Spinal cord (tissue), 10 donors: ENCODE results near the gene POTEF. TPM values are rescaled to one million over a fixed set of nuclear protein-coding genes. Genes with fewer than 3 reads are reported as not detected.
"Not testable (repeated sequence)": the region's sequence is repeated elsewhere in the genome, so short reads cannot be mapped to it uniquely, and the experiment has no call there.

Source experiments
- DNase-seq, 6 donors: peaks; one replicate each; pipeline versions ENCODE4 v3.0.0 to v3.0.0-alpha.2; 2013 to 2015; ENCODE audit warnings: low spot score in 6 of 6, low read depth in 4 of 6
- H3K27ac ChIP-seq: one replicate; pipeline ENCODE4 v1.5.1; 2013; ENCODE audit warnings: low read depth, low read length, control low read depth
- H3K27me3 ChIP-seq: one replicate; pipeline ENCODE4 v1.6.1; 2013; ENCODE audit warnings: low read length; ENCODE audit not compliant: control insufficient read depth, insufficient read depth
- H3K36me3 ChIP-seq: one replicate; pipeline ENCODE4 v1.6.1; 2013; ENCODE audit warnings: low read length; ENCODE audit not compliant: control insufficient read depth, insufficient read depth
- H3K4me1 ChIP-seq: one replicate; pipeline ENCODE4 v1.6.1; 2013; ENCODE audit warnings: low read length; ENCODE audit not compliant: control insufficient read depth, insufficient read depth
- H3K4me3 ChIP-seq: one replicate; pipeline ENCODE4 v1.5.1; 2013; ENCODE audit warnings: low read depth, low read length, control low read depth
- H3K9me3 ChIP-seq: one replicate; pipeline ENCODE4 v1.6.1; 2013; ENCODE audit warnings: low read length; ENCODE audit not compliant: control insufficient read depth, insufficient read depth
- WGBS: methylation state at CpG from one replicate; pipeline ENCODE4 v1.1.5; 2013; ENCODE audit warnings: missing lambda C conversion rate; ENCODE audit not compliant: insufficient coverage; 5-methylcytosine and 5-hydroxymethylcytosine counted together
- polyA plus RNA-seq, 2 donors: library from polyadenylated mRNA; unstranded; fragments of 120-200 nt; gene quantifications; one replicate each; pipeline ENCODE4 v1.2.1, GENCODE V29; 2013; ENCODE audit not compliant: insufficient read length in 2 of 2
- total RNA-seq, 2 donors: library from RNA; depleted of rRNA in 1 of 2; stranded (reverse); fragments of 120-200 nt in 1 of 2; fragments of >200 nt in 1 of 2; gene quantifications; one replicate each; pipeline versions ENCODE4 v1.2.3 to v1.2.4, GENCODE V29; 2013 to 2014
- donor health status: healthy.

Gene POTEF
- total and polyA plus RNA-seq, 4 donors = 0.10 to 0.55 (median 0.27) TPM

DNA sequence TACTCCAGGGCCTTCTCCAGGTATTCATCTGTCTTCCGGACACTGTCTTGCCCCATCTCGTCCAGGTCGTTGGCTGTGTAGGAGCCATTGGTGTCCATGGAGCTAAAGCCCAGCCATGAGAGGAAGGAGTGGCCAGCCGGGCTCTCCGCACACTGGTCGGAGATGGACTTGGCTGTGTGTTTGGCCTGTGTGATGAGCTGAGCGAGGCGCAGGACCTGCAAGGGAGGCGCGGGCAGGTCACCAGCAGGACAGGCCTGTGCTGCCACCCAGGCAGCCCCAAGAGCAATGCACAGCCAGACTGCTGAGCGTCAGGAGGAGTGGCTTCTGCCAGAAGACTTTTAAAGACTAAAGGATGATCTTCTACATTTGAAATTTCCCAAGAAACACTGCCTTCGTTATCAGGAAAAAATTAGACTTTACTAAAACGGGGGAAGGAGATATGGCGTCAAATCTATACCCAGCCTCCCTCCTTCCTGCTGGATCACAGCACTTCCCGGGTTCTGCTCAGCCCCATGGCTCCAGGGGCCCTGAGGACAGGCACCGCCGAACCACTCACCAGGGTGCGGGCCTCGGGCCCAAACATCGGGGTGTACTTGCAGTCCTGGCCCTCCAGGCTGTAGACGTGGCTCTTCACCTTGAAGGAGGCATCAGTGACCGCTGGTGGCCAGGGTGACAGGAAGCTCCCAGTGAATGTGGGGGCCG is 24.9 kb upstream of the POTEF start:
- H3K9me3 ChIP-seq, H3K27me3 ChIP-seq, DNase-seq, H3K27ac ChIP-seq, H3K4me1 ChIP-seq, H3K4me3 ChIP-seq: not testable (repeated sequence)
- H3K36me3 ChIP-seq = peaks cover 79% of the 10 kb centered on the region
- WGBS = 92% methylated on average over 11 of the region's 23 CpGs

DNA sequence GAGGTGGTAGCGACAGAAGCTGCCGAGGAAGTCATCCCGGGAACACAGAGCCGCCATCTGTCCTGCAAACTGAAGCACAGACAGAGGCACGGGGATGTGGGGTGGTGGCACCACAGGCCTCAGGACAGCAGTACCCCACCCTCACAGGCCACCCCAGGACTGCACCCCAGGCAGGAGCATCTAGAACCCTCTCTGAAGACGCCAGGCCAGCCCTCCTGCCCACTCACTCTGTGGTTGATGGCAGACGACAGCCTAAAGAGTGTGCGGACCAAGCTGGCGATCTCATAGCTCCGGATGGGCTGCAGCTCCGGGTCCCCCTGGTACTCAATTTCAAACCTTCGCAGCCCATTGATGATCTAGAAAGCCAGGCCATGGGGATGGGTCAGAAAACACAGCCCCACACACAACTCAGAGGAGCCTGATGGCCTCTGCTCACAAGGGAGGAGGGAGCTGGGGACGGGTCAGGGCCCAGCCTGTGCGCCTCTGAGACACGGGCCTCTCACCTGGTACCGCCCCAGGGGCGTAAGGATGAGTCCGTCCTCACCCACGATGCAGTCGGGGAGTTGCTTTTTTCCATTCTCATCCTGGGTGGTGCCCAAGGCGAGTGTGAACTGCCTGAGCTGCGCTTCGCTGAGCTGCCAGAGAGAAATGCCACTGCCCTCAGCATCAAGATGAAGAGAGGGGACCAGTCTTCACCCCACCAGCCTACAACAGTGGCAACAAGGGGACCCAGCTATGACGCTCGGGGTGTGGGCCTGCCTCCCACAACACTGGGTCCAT is 24.0 kb upstream of the POTEF start:
- Histone ChIP-seq H3K36me3 (peaks cover 71% of the 10 kb centered on the region), H3K4me3 (no peak overlapping the region)
- no peak for DNase-seq

DNA sequence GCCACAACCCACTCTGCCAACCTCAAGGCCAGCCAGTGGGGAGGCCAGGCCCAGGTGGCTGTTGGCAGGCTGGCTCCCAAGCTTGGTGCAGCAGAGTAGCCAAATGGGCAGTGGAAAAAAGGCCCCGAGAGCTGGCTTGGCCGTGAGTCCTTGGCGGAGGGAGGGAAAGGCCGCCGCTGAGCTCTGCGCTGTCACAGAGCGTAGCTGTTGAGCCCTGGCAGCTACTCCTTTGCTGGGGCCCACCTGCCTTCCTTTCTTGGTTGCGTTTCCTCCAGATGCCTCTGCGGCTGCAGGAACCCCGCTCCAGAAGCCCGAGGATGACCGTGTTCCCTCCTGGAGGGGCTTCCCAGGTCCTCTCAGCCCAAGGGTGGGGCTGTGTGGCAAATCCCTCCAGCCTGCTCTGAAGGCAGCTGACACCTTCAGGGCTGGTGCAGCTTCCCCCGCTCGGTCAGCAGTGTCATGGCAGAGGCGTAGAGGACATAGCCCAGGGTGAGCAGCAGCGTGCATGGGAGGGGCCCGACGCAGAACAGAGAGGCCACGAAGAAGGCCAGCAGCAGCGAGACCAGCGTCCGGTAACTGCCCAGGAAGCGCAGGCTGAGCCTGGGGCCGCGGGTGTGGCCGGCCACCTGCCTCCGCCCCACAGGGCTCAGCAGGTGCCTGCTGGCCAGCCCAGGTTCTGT is 23.3 kb upstream of the POTEF start:
- not testable (repeated sequence) for H3K27ac ChIP-seq, H3K9me3 ChIP-seq, DNase-seq, H3K27me3 ChIP-seq, H3K4me3 ChIP-seq, H3K4me1 ChIP-seq
- peaks cover 65% of the 10 kb centered on the region for H3K36me3 ChIP-seq
- WGBS = 97% methylated on average over 17 of the region's 27 CpGs

More for the DNA sequence above, 24.0 kb upstream of the POTEF start:
- H3K4me1 ChIP-seq = no peaks in the 10 kb centered on the region
- no peak overlapping the region for H3K27ac ChIP-seq
- WGBS = 91% methylated on average over 18 of the region's 25 CpGs
- H3K9me3 ChIP-seq = no peaks in the 10 kb centered on the region
- no peaks in the 10 kb centered on the region for H3K27me3 ChIP-seq

GRCh38 chr2:130151145-130151512 is 22.1 kb upstream of the POTEF start:
- H3K27me3 ChIP-seq, H3K27ac ChIP-seq, H3K9me3 ChIP-seq, H3K4me3 ChIP-seq, H3K4me1 ChIP-seq, DNase-seq: not testable (repeated sequence)
- WGBS = 97% methylated on average over 3 of the region's 5 CpGs
- H3K36me3 ChIP-seq = peaks cover 55% of the 10 kb centered on the region

DNA sequence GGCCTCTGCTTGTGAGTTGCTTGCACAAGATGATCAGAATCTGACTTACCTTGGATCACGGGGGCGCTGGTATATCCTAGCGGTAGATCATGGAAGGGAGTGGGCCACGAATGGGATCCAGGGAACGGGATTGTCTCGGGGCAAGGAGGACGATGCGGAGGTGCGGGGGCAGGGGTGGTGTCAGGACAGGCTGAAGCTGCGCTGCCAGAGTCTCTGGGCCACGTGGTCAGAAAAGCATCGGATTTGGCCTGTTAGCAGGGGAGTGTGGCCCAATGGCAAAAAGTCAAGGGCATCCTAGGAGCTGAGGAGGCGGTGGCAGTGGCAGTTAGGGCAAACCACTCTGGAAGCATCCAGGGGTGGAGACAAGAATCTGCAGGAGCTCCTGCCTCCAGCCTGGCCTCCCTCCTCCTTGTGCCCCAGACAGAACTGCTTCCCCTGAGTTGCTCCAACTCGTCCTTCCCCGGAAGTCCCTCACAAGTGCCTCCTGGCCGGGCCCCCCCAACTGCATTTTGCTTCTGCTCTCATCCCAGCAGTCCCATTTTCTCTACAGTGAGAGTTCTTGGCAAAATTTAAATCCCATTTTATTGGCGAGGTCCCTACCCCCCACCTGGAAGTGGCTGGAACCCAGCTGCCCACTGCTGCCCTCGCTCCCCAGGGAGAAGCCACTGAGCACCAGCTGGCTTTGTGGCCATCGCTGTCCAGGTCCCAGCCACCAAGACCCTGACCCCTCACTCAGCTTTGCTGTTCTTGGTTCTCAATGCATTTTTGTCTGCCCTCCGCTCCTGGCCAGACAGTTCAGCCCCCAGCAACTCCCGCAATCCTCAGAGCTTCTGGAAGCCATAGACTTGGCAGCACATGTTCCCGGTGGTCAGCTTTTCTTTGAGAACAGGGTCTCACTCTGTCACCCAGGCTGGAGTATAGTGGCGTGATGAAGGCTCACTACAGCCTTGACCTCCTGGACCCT is 21.4 kb upstream of the POTEF start:
- H3K36me3 ChIP-seq = peaks cover 49% of the 10 kb centered on the region
- no peak overlapping the region for H3K27ac ChIP-seq
- H3K27me3 ChIP-seq = no peaks in the 10 kb centered on the region
- no peaks in the 10 kb centered on the region for H3K9me3 ChIP-seq
- 90% methylated on average over 22 of the region's 23 CpGs for WGBS
- H3K4me3 ChIP-seq = no peak overlapping the region
- no peak for DNase-seq
- H3K4me1 ChIP-seq = no peaks in the 10 kb centered on the region

DNA sequence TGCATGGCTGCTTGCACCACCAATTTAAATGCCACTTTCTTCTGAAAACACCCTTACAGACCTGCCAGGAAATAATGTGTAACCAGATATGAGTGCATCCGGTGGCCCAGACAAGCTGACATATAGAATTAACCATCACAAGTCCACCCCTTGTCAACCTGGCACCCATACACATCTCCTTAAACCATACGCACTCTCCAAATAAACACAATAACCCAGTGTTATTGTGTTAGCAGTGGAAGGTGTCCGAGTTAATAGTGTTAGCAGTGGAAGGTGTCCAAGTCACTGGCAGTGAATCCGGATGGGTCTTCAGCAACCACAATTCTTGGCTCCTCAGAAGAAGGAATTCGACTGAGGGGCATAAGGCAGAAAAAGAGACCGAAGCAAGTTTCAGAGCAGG is 19.5 kb upstream of the POTEF start:
- DNase-seq, H3K27ac ChIP-seq, H3K27me3 ChIP-seq, H3K9me3 ChIP-seq, H3K4me1 ChIP-seq, H3K4me3 ChIP-seq: not testable (repeated sequence)
- WGBS = 75% methylated on average over 2 of the region's 6 CpGs
- peaks cover 29% of the 10 kb centered on the region for H3K36me3 ChIP-seq

GRCh38 chr2:130145006-130145414 is 16.0 kb upstream of the POTEF start, which contains the start of gene CCDC74B:
Gene CCDC74B, minus strand, starts transcription at chr2:130145112. Its CDS starts 116 bp downstream, at chr2:130144996.
- 0% methylated on average over 9 of the region's 30 CpGs for WGBS
- H3K4me3 ChIP-seq = peak within 1 kb of the TSS; percentile 32
- H3K27ac ChIP-seq, H3K9me3 ChIP-seq, H3K27me3 ChIP-seq, H3K4me1 ChIP-seq, H3K36me3 ChIP-seq: not testable (repeated sequence)
- peak in 5 of 6 donors; percentile 24 to 84 (median 40) for DNase-seq

DNA sequence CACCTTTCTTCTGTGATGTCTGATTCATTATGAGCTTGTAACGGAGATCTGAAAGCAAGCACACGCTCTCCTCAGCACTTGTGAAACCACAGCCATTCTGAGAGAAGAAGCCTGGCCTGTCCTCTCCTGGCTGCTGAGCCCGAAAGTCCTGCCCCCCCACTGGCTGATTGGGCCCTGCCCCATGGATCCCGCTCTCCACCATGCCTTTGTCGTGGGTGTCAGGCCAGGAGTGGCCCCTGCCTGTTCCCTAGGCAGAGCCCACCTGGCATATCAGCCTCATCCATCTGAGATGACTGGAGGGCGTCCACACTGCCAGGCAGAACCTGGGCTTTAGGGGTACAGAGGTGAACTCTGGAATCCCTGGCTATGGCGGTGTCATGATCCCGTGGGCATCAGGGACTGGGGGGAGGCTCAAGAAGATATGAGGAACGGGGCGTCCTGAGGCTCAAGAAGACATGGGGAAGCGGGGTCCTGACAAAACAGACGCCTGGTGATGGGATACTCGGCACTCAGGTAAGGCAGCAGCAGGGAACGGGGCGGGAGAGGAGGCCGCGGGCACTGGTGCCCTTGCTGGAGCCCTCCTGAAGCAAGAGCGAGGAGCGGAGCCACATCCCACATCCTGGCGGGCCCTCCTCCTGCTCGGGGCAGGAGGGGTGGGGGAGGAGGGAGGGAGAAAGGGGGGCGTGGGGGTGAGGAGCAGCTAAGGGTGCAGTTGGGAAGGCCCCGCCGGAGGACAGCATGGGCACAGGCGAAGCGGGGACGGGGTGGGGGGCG is 14.4 kb upstream of the POTEF start:
- not testable (repeated sequence) for H3K9me3 ChIP-seq, DNase-seq, H3K27ac ChIP-seq, H3K27me3 ChIP-seq, H3K4me3 ChIP-seq, H3K4me1 ChIP-seq, H3K36me3 ChIP-seq
- 67% methylated on average over 10 of the region's 28 CpGs for WGBS
